ENCODE results near the gene OGFOD2.

DNA sequence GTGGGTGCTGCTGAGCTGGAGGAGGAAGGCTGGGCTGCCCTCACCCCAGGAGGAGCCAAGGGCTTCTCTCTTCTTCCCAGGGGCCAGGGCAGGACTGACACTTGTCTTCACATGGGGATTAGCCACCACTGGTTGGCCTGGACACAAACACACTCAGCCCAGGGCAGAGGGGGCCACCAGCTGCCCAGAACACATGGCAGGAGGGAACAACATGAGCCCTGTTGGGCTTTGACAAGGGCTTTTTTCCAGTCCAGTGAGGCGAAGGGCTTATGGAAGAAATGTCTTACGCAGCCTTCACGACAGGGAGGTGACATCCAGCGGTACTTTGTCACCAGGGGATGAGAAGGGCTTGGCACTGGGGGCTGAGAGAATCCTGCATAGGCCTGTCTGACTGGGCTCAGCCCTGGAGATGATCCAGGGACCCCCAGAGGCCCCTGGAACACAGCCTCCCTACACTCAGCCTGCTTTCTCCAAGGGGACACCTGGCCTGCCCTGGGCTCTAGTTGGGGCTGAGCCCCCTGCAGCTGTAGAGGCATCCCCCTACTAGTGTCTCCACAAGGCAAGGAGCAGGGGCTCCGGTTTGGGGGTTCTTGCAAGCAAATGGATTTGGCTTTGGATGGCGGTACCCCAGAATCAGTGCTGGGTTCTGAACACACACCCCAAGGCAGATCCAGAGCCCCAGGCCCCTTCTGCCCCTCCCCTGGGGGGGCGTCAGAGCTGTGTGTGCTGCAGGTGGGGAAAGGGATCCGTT is 24.3 kb downstream of the OGFOD2 start:
- TF ChIP-seq, protein P1, sequence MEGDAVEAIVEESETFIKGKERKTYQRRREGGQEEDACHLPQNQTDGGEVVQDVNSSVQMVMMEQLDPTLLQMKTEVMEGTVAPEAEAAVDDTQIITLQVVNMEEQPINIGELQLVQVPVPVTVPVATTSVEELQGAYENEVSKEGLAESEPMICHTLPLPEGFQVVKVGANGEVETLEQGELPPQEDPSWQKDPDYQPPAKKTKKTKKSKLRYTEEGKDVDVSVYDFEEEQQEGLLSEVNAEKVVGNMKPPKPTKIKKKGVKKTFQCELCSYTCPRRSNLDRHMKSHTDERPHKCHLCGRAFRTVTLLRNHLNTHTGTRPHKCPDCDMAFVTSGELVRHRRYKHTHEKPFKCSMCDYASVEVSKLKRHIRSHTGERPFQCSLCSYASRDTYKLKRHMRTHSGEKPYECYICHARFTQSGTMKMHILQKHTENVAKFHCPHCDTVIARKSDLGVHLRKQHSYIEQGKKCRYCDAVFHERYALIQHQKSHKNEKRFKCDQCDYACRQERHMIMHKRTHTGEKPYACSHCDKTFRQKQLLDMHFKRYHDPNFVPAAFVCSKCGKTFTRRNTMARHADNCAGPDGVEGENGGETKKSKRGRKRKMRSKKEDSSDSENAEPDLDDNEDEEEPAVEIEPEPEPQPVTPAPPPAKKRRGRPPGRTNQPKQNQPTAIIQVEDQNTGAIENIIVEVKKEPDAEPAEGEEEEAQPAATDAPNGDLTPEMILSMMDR (IDR thresholded peaks at IDR 0.05; ENCODE audit: low read depth, low read length, missing input control): no peak
- no peak for TF ChIP-seq RAD21 (IDR thresholded peaks at IDR 0.05)
- TF ChIP-seq JUND (IDR thresholded peaks at IDR 0.05): no peak
- TF ChIP-seq YY1 (IDR thresholded peaks at IDR 0.05): no peak
- TF ChIP-seq NR2F2 (IDR thresholded peaks at IDR 0.05): no peak
- TF ChIP-seq, protein P2, sequence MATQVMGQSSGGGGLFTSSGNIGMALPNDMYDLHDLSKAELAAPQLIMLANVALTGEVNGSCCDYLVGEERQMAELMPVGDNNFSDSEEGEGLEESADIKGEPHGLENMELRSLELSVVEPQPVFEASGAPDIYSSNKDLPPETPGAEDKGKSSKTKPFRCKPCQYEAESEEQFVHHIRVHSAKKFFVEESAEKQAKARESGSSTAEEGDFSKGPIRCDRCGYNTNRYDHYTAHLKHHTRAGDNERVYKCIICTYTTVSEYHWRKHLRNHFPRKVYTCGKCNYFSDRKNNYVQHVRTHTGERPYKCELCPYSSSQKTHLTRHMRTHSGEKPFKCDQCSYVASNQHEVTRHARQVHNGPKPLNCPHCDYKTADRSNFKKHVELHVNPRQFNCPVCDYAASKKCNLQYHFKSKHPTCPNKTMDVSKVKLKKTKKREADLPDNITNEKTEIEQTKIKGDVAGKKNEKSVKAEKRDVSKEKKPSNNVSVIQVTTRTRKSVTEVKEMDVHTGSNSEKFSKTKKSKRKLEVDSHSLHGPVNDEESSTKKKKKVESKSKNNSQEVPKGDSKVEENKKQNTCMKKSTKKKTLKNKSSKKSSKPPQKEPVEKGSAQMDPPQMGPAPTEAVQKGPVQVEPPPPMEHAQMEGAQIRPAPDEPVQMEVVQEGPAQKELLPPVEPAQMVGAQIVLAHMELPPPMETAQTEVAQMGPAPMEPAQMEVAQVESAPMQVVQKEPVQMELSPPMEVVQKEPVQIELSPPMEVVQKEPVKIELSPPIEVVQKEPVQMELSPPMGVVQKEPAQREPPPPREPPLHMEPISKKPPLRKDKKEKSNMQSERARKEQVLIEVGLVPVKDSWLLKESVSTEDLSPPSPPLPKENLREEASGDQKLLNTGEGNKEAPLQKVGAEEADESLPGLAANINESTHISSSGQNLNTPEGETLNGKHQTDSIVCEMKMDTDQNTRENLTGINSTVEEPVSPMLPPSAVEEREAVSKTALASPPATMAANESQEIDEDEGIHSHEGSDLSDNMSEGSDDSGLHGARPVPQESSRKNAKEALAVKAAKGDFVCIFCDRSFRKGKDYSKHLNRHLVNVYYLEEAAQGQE (IDR thresholded peaks at IDR 0.05): no peak
- TF ChIP-seq, protein P3, sequence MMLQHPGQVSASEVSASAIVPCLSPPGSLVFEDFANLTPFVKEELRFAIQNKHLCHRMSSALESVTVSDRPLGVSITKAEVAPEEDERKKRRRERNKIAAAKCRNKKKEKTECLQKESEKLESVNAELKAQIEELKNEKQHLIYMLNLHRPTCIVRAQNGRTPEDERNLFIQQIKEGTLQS (IDR thresholded peaks at IDR 0.05): no peak
- TF ChIP-seq TAF1 (conservative IDR thresholded peaks at IDR 0.05): no peak
- TF ChIP-seq, protein P4, sequence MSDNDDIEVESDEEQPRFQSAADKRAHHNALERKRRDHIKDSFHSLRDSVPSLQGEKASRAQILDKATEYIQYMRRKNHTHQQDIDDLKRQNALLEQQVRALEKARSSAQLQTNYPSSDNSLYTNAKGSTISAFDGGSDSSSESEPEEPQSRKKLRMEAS (IDR thresholded peaks at IDR 0.05): no peak
- no peak for TF ChIP-seq SP1 (IDR thresholded peaks at IDR 0.05)
- no peak for TF ChIP-seq GABPA (IDR thresholded peaks at IDR 0.05 in 1 of 2, conservative IDR thresholded peaks at IDR 0.05 in 1 of 2)
- no peak for TF ChIP-seq RXRA (IDR thresholded peaks at IDR 0.05)
- TF ChIP-seq EGR1 (IDR thresholded peaks at IDR 0.05; ENCODE audit: low read depth in 2 of 2): no peak
- TF ChIP-seq FOXA1 (IDR thresholded peaks at IDR 0.05): no peak

All from liver (tissue), 3 donors.